Esophagus squamous epithelium (tissue), 4 donors: ENCODE results near the gene ARMC7.

ENCODE experiments used
- POLR2A ChIP-seq, 4 donors: fragments of 450-650 bp; IDR thresholded peaks; one replicate each; pipeline ENCODE4 v1.6.1; 2017; ENCODE audit warnings: antibody characterized with exemption in 4 of 4, mild to moderate bottlenecking in 4 of 4, moderate library complexity in 3 of 4
- TF ChIP-seq, protein P1 (sequence below), 6 experiments: fragments of 450-650 bp in 4 of 6; fragments of 200-600 bp in 2 of 6; sonication (generic) in 2 of 6; IDR thresholded peaks; one replicate each; pipeline ENCODE4 v1.5.1; 2016 to 2019; ENCODE audit warnings: antibody characterized with exemption in 6 of 6, mild to moderate bottlenecking in 4 of 6, moderate library complexity in 4 of 6

DNA sequence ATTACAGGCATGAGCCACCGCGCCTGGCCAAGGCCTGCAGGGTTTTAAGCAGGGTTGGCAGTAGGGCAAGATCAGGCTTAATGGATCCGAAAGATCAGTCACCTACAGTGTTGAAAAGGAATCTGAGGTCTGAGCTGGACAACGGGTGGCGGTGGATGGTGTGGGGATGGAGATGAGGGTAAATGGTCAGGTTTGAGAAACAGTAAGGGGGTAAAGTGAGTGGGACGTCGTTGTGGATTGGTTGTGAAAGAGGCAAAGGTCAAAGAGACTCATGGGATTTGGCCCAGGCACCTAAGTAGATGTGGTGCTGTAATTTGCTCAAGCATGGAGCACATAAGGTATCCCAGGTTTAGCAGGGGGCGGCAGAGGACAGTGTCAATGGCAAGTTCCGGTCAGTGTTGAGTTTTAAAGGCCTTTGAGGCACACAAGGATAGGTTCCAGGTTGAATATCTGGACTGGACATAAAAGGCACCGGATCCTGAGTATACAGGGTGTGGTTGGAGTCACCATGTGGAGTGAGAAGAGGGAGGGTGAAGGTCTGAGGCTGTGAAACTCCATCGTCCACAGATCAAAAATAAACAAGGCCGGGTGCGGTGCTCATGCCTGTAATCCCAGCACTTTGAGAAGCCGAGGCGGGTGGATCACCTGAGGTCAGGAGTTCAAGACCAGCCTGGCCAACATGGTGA lies 23.1 kb upstream of the ARMC7 start:
- TF ChIP-seq, protein P1, sequence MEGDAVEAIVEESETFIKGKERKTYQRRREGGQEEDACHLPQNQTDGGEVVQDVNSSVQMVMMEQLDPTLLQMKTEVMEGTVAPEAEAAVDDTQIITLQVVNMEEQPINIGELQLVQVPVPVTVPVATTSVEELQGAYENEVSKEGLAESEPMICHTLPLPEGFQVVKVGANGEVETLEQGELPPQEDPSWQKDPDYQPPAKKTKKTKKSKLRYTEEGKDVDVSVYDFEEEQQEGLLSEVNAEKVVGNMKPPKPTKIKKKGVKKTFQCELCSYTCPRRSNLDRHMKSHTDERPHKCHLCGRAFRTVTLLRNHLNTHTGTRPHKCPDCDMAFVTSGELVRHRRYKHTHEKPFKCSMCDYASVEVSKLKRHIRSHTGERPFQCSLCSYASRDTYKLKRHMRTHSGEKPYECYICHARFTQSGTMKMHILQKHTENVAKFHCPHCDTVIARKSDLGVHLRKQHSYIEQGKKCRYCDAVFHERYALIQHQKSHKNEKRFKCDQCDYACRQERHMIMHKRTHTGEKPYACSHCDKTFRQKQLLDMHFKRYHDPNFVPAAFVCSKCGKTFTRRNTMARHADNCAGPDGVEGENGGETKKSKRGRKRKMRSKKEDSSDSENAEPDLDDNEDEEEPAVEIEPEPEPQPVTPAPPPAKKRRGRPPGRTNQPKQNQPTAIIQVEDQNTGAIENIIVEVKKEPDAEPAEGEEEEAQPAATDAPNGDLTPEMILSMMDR (IDR thresholded peaks at IDR 0.05) = no peak
- no peak for TF ChIP-seq POLR2A (IDR thresholded peaks at IDR 0.05)
